ENCODE measurements around the gene GPN2. TPM values are rescaled to one million over a fixed set of nuclear protein-coding genes. Genes with fewer than 3 reads are reported as not detected.
A peak's percentile ranks its signal among the peaks of the same experiment; 100 is the strongest.

GPN2 gene
- total and polyA plus RNA-seq, 9 of the 15 experiments (the other 6 are each of a cell fraction or from before 2014, with no cell fraction given): 9.9 to 58.8 (median 20.4) TPM

GRCh38 chr1:26921540-26922430 lies 31.7 kb upstream of the GPN2 start, which contains the start of gene NUDC (continued):
- TF ChIP-seq CEBPZ (IDR thresholded peaks at IDR 0.05; ENCODE audit: borderline replicate concordance, low read depth, low read length) (peak; percentile 83), MYNN (IDR thresholded peaks at IDR 0.05) (no peak), MYNN (CRISPR knock-in tag; IDR thresholded peaks at IDR 0.05) (no peak), JUN (IDR thresholded peaks at IDR 0.05; ENCODE audit: borderline replicate concordance, low read depth, low read length) (no peak), JUN (CRISPR knock-in tag; IDR thresholded peaks at IDR 0.05; ENCODE audit: borderline replicate concordance) (peak; percentile 81; the same call in 1 of the 2 replicates), ZBTB7A (IDR thresholded peaks at IDR 0.05; ENCODE audit: borderline replicate concordance, control insufficient read depth, low read depth, low read length) (peak; percentile 42; the same call in 1 of the 2 replicates), ATF1 (CRISPR knock-in tag; IDR thresholded peaks at IDR 0.05) (no peak; the same call in 1 of the 2 replicates), ATF1 (tag; IDR thresholded peaks at IDR 0.05) (peak; percentile 97), NEUROD1 (IDR thresholded peaks at IDR 0.05; ENCODE audit: borderline replicate concordance, low read depth, low read length, partially characterized antibody) (peak; percentile 82), FOS (IDR thresholded peaks at IDR 0.05; ENCODE audit: extremely low read depth, insufficient read length) (peak; percentile 93), MGA (IDR thresholded peaks at IDR 0.05) (peak; percentile 96), SAP30 (IDR thresholded peaks at IDR 0.05; ENCODE audit: borderline replicate concordance, insufficient read depth, low read depth, low read length, poor library complexity, severe bottlenecking) (peak; percentile 71)

Measured in K562 (cell line).